GM21723 (cell line): ENCODE data around the gene PDE6G.
"Not testable (repeated sequence)": the region's sequence is repeated elsewhere in the genome, so short reads cannot be mapped to it uniquely, and the experiment has no call there.

Experiments
- ATAC-seq: cut with Tn5 transposase; IDR thresholded peaks from one replicate; pipeline ENCODE4 v1.9.1; 2021; ENCODE audit warnings: mild to moderate bottlenecking, moderate library complexity; ENCODE audit not compliant: unreplicated experiment

The PDE6G gene

GRCh38 chr17:81635973-81636504 is 20.3 kb downstream of the PDE6G start:
- ATAC-seq = peak; percentile 16

GRCh38 chr17:81635431-81635830 is 20.9 kb downstream of the PDE6G start:
- no peak for ATAC-seq

- no peak for ATAC-seq
These were observed 24.9 kb downstream of the PDE6G start for GRCh38 chr17:81631482-81631881.

GRCh38 chr17:81630274-81630673 is 26.1 kb downstream of the PDE6G start:
- ATAC-seq = no peak

- ATAC-seq = no peak
These were observed 34.7 kb downstream of the PDE6G start for GRCh38 chr17:81621494-81622130.

GRCh38 chr17:81618307-81618706 is 38.0 kb downstream of the PDE6G start:
- ATAC-seq = not testable (repeated sequence)

GRCh38 chr17:81616877-81617276 is 39.5 kb downstream of the PDE6G start:
- ATAC-seq = no peak

GRCh38 chr17:81615401-81615930 is 40.9 kb downstream of the PDE6G start:
- no peak for ATAC-seq

- ATAC-seq = no peak
These were observed 44.0 kb downstream of the PDE6G start for GRCh38 chr17:81612172-81612970.

GRCh38 chr17:81609541-81610311 is 46.6 kb downstream of the PDE6G start:
- no peak for ATAC-seq

- ATAC-seq = no peak
These were observed 47.7 kb downstream of the PDE6G start for GRCh38 chr17:81608605-81609004.

GRCh38 chr17:81608082-81608481 is 48.3 kb downstream of the PDE6G start:
- ATAC-seq = no peak

- no peak for ATAC-seq
These were observed 48.9 kb downstream of the PDE6G start for GRCh38 chr17:81607431-81607830.

GRCh38 chr17:81603846-81604610 is 52.3 kb downstream of the PDE6G start:
- no peak for ATAC-seq

GRCh38 chr17:81601525-81602120 is 54.7 kb downstream of the PDE6G start:
- no peak for ATAC-seq
